ENCODE results near the gene NCAM1. TPM values are rescaled to one million over a fixed set of nuclear protein-coding genes. Genes with fewer than 3 reads are reported as not detected.

Gene NCAM1
- total and polyA plus RNA-seq, 9 of the 15 experiments (the other 6 are each of a cell fraction or from before 2014, with no cell fraction given), result 0.09 to 0.23 TPM; not detected in 7

GRCh38 chr11:113148652-113149051, 187.4 kb downstream of the NCAM1 start:
- POLR2A ChIA-PET, result interaction anchor here (2.1 kb wide), 1 partner anchor 19 kb away, joined by 7 read pairs; no protein-coding TSS in a partner anchor
- BruUV-seq (replicated peaks), result no TSS peak

More at GRCh38 chr11:113148652-113149051, 187.4 kb downstream of the NCAM1 start:
- H3K4me3 ChIP-seq, result no peak overlapping the region
- H3K79me2 ChIP-seq (ENCODE audit: control insufficient read depth, insufficient read depth, low read length), result no peaks in the 10 kb centered on the region
- ATAC-seq, result no peak
- no peak overlapping the region for H3K27ac ChIP-seq (ENCODE audit: extremely low read depth, low read depth, low read length)
- H3K9me1 ChIP-seq (ENCODE audit: control insufficient read depth, insufficient read depth, low read length), result no peaks in the 10 kb centered on the region
- CTCF ChIA-PET (ENCODE audit: low intra/inter-chr PET ratio), result no interaction called here
- H4K20me1 ChIP-seq (replicated peaks; ENCODE audit: control insufficient read depth, insufficient read depth, low read length), result no peaks in the 10 kb centered on the region
- H3K9me3 ChIP-seq (replicated peaks; ENCODE audit: control insufficient read depth, insufficient read depth, low read depth, low read length), result no peaks in the 10 kb centered on the region
- FAIRE-seq, result no peak
- no peak for DNase-seq (ENCODE audit: extremely low read depth in 1 of 4, low spot score in 3 of 4)
- intact Hi-C loops (cut with micrococcal nuclease), result no loop called here
- no peak for TF ChIP-seq TOE1 (IDR thresholded peaks at IDR 0.05; ENCODE audit: borderline replicate concordance)
- TF ChIP-seq TOE1 (CRISPR knock-in tag; IDR thresholded peaks at IDR 0.05; ENCODE audit: borderline replicate concordance, low read depth), result no peak
- no peak for TF ChIP-seq ZNF197 (CRISPR knock-in tag; IDR thresholded peaks at IDR 0.05; ENCODE audit: low read depth)
- no peak for TF ChIP-seq NR3C1 (CRISPR knock-in tag; IDR thresholded peaks at IDR 0.05)
- TF ChIP-seq E2F5 (CRISPR knock-in tag; IDR thresholded peaks at IDR 0.05), result no peak
- TF ChIP-seq ATF1 (CRISPR knock-in tag; IDR thresholded peaks at IDR 0.05), result no peak
- TF ChIP-seq ATF1 (tag; IDR thresholded peaks at IDR 0.05), result no peak
- no peak for TF ChIP-seq BCL6 (CRISPR knock-in tag; IDR thresholded peaks at IDR 0.05)
- TF ChIP-seq CAMTA2 (CRISPR knock-in tag; conservative IDR thresholded peaks at IDR 0.05), result no peak
- no peak for TF ChIP-seq FIP1L1 (IDR thresholded peaks at IDR 0.05; ENCODE audit: low read depth, low read length, poor library complexity, severe bottlenecking)
- H3K9ac ChIP-seq (ENCODE audit: insufficient read depth in 1 of 2, low read depth in 2 of 2, low read length in 2 of 2), result no peak overlapping the region
- in situ Hi-C loops (cut with MboI), result no loop called here
- H3K36me3 ChIP-seq (ENCODE audit: control insufficient read depth, insufficient read depth, low read length), result no peaks in the 10 kb centered on the region
- 0% methylated on average over 1 of the region's 1 CpG for WGBS (ENCODE audit: insufficient coverage, low coverage, missing lambda C conversion rate)
- no peak overlapping the region for H3K4me2 ChIP-seq (ENCODE audit: insufficient read depth, low read length)
- peaks cover 0 to 6% of the 10 kb centered on the region in 2 experiments; a peak in 2 of 5 replicates for H3K27me3 ChIP-seq (ENCODE audit: control insufficient read depth in 2 of 2, insufficient read depth in 2 of 2, low read length in 2 of 2)
- H2AFZ ChIP-seq (ENCODE audit: low read depth, low read length), result no peak overlapping the region
- no peaks in the 10 kb centered on the region for H3K4me1 ChIP-seq (replicated peaks in 1 of 2; ENCODE audit: control insufficient read depth in 2 of 2, insufficient read depth in 2 of 2, low read length in 2 of 2)

Measured in K562 (cell line).